Caki2 (cell line): ENCODE measurements around the gene EFHC1. TPM values are rescaled to one million over a fixed set of nuclear protein-coding genes. Genes with fewer than 3 reads are reported as not detected.

Source experiments
- DNase-seq: peaks from one replicate; pipeline ENCODE4 v3.0.0-alpha.2; 2015; ENCODE audit warnings: low read depth
- in situ Hi-C: cut with HindIII; loops from 2 replicates; pipeline ENCODE4 v1.10.0; 2016; ENCODE audit warnings: low sequenced_read_pairs, low pct_unique_long_range_greater_than_20kb, mixed read lengths
- total RNA-seq: library from RNA; depleted of rRNA; stranded (reverse); fragments of >200 nt; shearing (Covaris generic); gene quantifications from 2 replicates; pipeline ENCODE4 v1.2.3, GENCODE V29; 2014; ENCODE audit warnings: low replicate concordance

The EFHC1 gene
- total RNA-seq, 1 experiment from 2014 or later: 22.5 TPM

GRCh38 chr6:52393780-52394179, 26.4 kb upstream of the EFHC1 start:
- DNase-seq: no peak
- in situ Hi-C loops: no loop called here

- no peak for DNase-seq
- in situ Hi-C loops: no loop called here
Measured at GRCh38 chr6:52394251-52394666, 25.9 kb upstream of the EFHC1 start.

- no peak for DNase-seq
Measured at GRCh38 chr6:52395969-52396368, 24.2 kb upstream of the EFHC1 start.

GRCh38 chr6:52399511-52400312, 20.4 kb upstream of the EFHC1 start:
- DNase-seq: peak; percentile 57
- in situ Hi-C loops: loop anchor here (10.0 to 25.0 kb wide), 2 partner anchors 115 to 263 kb away; partner anchors contain the start of genes MCM3 and TMEM14A

More at GRCh38 chr6:52395969-52396368, 24.2 kb upstream of the EFHC1 start:
- in situ Hi-C loops: no loop called here

- in situ Hi-C loops: loop anchor here (10.0 to 25.0 kb wide), 2 partner anchors 116 to 262 kb away; partner anchors contain the start of genes MCM3 and TMEM14A
- no peak for DNase-seq
Measured at GRCh38 chr6:52400313-52401041, 19.7 kb upstream of the EFHC1 start.

GRCh38 chr6:52403086-52403485, 17.1 kb upstream of the EFHC1 start:
- no peak for DNase-seq
- in situ Hi-C loops: loop anchor here (10.0 to 25.0 kb wide), 2 partner anchors 118 to 259 kb away; partner anchors contain the start of genes MCM3 and TMEM14A

GRCh38 chr6:52403627-52404026, 16.5 kb upstream of the EFHC1 start:
- no peak for DNase-seq
- in situ Hi-C loops: loop anchor here (10.0 to 25.0 kb wide), 2 partner anchors 119 to 259 kb away; partner anchors contain the start of genes MCM3 and TMEM14A

- no peak for DNase-seq
- in situ Hi-C loops: loop anchor here (10.0 to 25.0 kb wide), 2 partner anchors 120 to 257 kb away; partner anchors contain the start of genes MCM3 and TMEM14A
Measured at GRCh38 chr6:52405243-52405642, 14.9 kb upstream of the EFHC1 start.

GRCh38 chr6:52407467-52407866, 12.7 kb upstream of the EFHC1 start:
- in situ Hi-C loops: loop anchor here (10.0 to 25.0 kb wide), 2 partner anchors 123 to 255 kb away; partner anchors contain the start of genes MCM3 and TMEM14A
- DNase-seq: peak; percentile 61

GRCh38 chr6:52409499-52409898, 10.6 kb upstream of the EFHC1 start:
- DNase-seq: no peak
- in situ Hi-C loops: loop anchor here (10.0 to 25.0 kb wide), 2 partner anchors 125 to 253 kb away; partner anchors contain the start of genes MCM3 and TMEM14A

GRCh38 chr6:52410979-52411378, 9.2 kb upstream of the EFHC1 start:
- in situ Hi-C loops: loop anchor here (25.0 kb wide), 1 partner anchor 251 kb away; the partner anchor contains the start of gene TMEM14A
- DNase-seq: no peak

- in situ Hi-C loops: loop anchor here (25.0 kb wide), 1 partner anchor 250 kb away; the partner anchor contains the start of gene TMEM14A
Measured at GRCh38 chr6:52411911-52412310, 8.2 kb upstream of the EFHC1 start.

GRCh38 chr6:52415333-52415732, 4.8 kb upstream of the EFHC1 start:
- in situ Hi-C loops: loop anchor here (25.0 kb wide), 1 partner anchor 247 kb away; the partner anchor contains the start of gene TMEM14A
- no peak for DNase-seq

More at GRCh38 chr6:52411911-52412310, 8.2 kb upstream of the EFHC1 start:
- DNase-seq: no peak

GRCh38 chr6:52415917-52416628, 4.1 kb upstream of the EFHC1 start:
- in situ Hi-C loops: loop anchor here (25.0 kb wide), 1 partner anchor 246 kb away; the partner anchor contains the start of gene TMEM14A

GRCh38 chr6:52416629-52417151, 3.5 kb upstream of the EFHC1 start:
- in situ Hi-C loops: loop anchor here (25.0 kb wide), 1 partner anchor 246 kb away; the partner anchor contains the start of gene TMEM14A
- peak; percentile 73 for DNase-seq

More at GRCh38 chr6:52415917-52416628, 4.1 kb upstream of the EFHC1 start:
- peak; percentile 45 for DNase-seq

GRCh38 chr6:52417675-52418111, 2.4 kb upstream of the EFHC1 start:
- in situ Hi-C loops: loop anchor here (25.0 kb wide), 1 partner anchor 245 kb away; the partner anchor contains the start of gene TMEM14A

GRCh38 chr6:52418606-52419005, 1.5 kb upstream of the EFHC1 start:
- DNase-seq: no peak
- in situ Hi-C loops: loop anchor here (25.0 kb wide), 1 partner anchor 244 kb away; the partner anchor contains the start of gene TMEM14A

More at GRCh38 chr6:52417675-52418111, 2.4 kb upstream of the EFHC1 start:
- DNase-seq: peak; percentile 63
